ENCODE measurements around the gene FHDC1. TPM values are rescaled to one million over a fixed set of nuclear protein-coding genes. Genes with fewer than 3 reads are reported as not detected.

FHDC1 gene
- under 0.01 and 0.17 TPM in 2 replicates for total RNA-seq

GRCh38 chr4:152935631-152936445 is at the start of gene FHDC1:
Gene FHDC1, plus strand, starts transcription at chr4:152936323. Its CDS starts 6,735 bp downstream, at chr4:152943058.

Other genes starting within 250 kb of the FHDC1 start
- gene TIGD4, start 156.6 kb upstream of the FHDC1 start, total RNA-seq: under 0.01 and 0.17 TPM in 2 replicates
- gene ARFIP1, start 156.4 kb upstream of the FHDC1 start, total RNA-seq: 20.5 and 28.4 TPM in 2 replicates